ENCODE data around the gene TK1.

DNA sequence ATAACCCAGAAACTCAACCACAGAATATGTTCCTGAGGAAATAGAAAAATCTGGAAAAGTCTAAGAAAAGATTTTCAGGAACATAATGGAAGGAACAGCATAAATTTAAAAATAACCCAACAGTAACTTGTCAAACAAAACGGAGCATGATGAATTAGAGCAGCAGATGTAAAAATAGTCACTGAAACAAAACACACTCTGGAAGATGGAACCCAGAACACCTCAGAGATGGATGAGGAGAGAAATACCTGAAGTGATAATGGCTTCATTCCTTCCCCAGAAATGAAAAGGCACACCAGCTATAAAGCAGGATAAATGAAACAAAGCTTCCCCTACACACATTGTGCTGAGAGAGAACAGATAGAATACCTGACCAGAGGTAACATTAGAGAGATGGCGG lies 6.3 kb downstream of the TK1 start:
- no peak for TF ChIP-seq POLR2A (IDR thresholded peaks at IDR 0.05)
- TF ChIP-seq, protein P1, sequence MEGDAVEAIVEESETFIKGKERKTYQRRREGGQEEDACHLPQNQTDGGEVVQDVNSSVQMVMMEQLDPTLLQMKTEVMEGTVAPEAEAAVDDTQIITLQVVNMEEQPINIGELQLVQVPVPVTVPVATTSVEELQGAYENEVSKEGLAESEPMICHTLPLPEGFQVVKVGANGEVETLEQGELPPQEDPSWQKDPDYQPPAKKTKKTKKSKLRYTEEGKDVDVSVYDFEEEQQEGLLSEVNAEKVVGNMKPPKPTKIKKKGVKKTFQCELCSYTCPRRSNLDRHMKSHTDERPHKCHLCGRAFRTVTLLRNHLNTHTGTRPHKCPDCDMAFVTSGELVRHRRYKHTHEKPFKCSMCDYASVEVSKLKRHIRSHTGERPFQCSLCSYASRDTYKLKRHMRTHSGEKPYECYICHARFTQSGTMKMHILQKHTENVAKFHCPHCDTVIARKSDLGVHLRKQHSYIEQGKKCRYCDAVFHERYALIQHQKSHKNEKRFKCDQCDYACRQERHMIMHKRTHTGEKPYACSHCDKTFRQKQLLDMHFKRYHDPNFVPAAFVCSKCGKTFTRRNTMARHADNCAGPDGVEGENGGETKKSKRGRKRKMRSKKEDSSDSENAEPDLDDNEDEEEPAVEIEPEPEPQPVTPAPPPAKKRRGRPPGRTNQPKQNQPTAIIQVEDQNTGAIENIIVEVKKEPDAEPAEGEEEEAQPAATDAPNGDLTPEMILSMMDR (IDR thresholded peaks at IDR 0.05): no peak

All from heart left ventricle (tissue), 13 donors.